Endodermal cell (in vitro differentiated cells): ENCODE data around the gene KCTD21. TPM values are rescaled to one million over a fixed set of nuclear protein-coding genes. Genes with fewer than 3 reads are reported as not detected.

Experiments used
- DNase-seq: peaks from one replicate; pipeline ENCODE4 v3.0.0-alpha.2; 2017
- H3K27ac ChIP-seq: 2 replicates; pipeline ENCODE4 v1.5.1; 2013; ENCODE audit warnings: mild to moderate bottlenecking, low read depth, low read length, moderate library complexity
- H3K27me3 ChIP-seq: 2 replicates; pipeline ENCODE4 v1.6.1; 2013; ENCODE audit warnings: mild to moderate bottlenecking, low read length, moderate library complexity; ENCODE audit not compliant: insufficient read depth, control insufficient read depth, poor library complexity, severe bottlenecking
- H3K36me3 ChIP-seq: 2 replicates; pipeline ENCODE4 v1.7.0; 2013; ENCODE audit warnings: mild to moderate bottlenecking, low read length, moderate library complexity; ENCODE audit not compliant: control insufficient read depth, insufficient read depth
- H3K4me1 ChIP-seq: one replicate; pipeline ENCODE4 v1.7.0; 2013; ENCODE audit warnings: low read length; ENCODE audit not compliant: control insufficient read depth, insufficient read depth
- H3K4me3 ChIP-seq: 2 replicates; pipeline ENCODE4 v1.5.1; 2013; ENCODE audit warnings: mild to moderate bottlenecking, low read length, moderate library complexity
- H3K9ac ChIP-seq: 2 replicates; pipeline ENCODE4 v1.6.1; 2013; ENCODE audit warnings: mild to moderate bottlenecking, low read length, moderate library complexity; ENCODE audit not compliant: poor library complexity, severe bottlenecking; ENCODE audit errors: extremely low read depth
- H3K9me3 ChIP-seq: 2 replicates; pipeline ENCODE4 v1.6.1; 2013; ENCODE audit warnings: mild to moderate bottlenecking, low read length, moderate library complexity; ENCODE audit not compliant: control insufficient read depth
- H3K27ac Mint-ChIP-seq: 2 replicates; pipeline ENCODE4 v1.8.0; 2020; ENCODE audit warnings: mixed read lengths
- H3K27me3 Mint-ChIP-seq: 2 replicates; pipeline ENCODE4 v1.8.0; 2021; ENCODE audit warnings: mild to moderate bottlenecking, mixed read lengths; ENCODE audit not compliant: insufficient read depth
- H3K36me3 Mint-ChIP-seq: 2 replicates; pipeline ENCODE4 v1.8.0; 2020; ENCODE audit warnings: low read depth, mixed read lengths
- H3K4me1 Mint-ChIP-seq: 2 replicates; pipeline ENCODE4 v1.8.0; 2020; ENCODE audit warnings: mixed read lengths
- H3K4me3 Mint-ChIP-seq: 2 replicates; pipeline ENCODE4 v1.8.0; 2020; ENCODE audit warnings: mild to moderate bottlenecking, moderate library complexity, mixed read lengths
- H3K9me3 Mint-ChIP-seq: 2 replicates; pipeline ENCODE4 v1.8.0; 2020; ENCODE audit warnings: mild to moderate bottlenecking, mixed read lengths
- CTCF ChIP-seq: fragments of 200-600 bp; sonication (generic); conservative IDR thresholded peaks from 2 replicates; pipeline ENCODE4 v1.5.0; 2021; ENCODE audit warnings: antibody characterized with exemption, mild to moderate bottlenecking
- WGBS, 2 experiments: methylation state at CpG; one replicate each; pipeline versions ENCODE4 v1.1.5 to v1.1.7; 2013; ENCODE audit warnings: missing lambda C conversion rate in 2 of 2, mixed read lengths in 1 of 2; ENCODE audit not compliant: insufficient coverage in 1 of 2, insufficient read length in 1 of 2; 5-methylcytosine and 5-hydroxymethylcytosine counted together
- total RNA-seq, 2 donors: library from RNA; stranded (reverse); fragmentation: NEBNext Ultra II Directional in 1 of 2; extraction: Animal tissue kit (Norgen Biotek cat#: 25700) in 1 of 2; gene quantifications; 2 replicates in 1 of 2; 3 replicates in 1 of 2; pipeline ENCODE4 v1.2.1, GENCODE V29; 2021

Gene KCTD21
- total RNA-seq, 2 donors from 2014 or later = 4.1 to 4.6 TPM

DNA sequence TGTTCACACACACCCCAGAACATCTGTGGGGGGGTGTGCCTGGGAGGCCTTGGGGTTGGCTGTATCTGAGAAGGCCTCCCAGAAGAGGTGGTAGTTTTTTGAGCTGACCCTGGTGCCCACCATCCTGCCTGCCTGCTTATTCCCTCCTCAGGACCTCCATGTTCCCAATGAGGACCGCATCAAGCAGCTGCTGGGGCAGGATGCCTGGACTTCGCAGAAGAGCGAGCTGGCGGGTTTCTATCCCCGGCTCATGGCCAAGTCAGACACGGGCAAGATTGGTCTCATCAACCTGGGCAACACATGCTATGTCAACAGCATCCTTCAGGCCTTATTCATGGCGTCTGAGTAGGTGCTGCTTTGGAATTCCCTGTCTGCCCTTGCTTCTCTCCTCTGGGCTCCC, 17.3 kb upstream of the KCTD21 start:
- Histone ChIP-seq H3K27me3 (no peaks in the 10 kb centered on the region), H3K4me1 (peaks cover 20% of the 10 kb centered on the region), H3K9ac (no peak overlapping the region), H3K9me3 (no peaks in the 10 kb centered on the region), H3K27ac (no peak overlapping the region), H3K36me3 (peaks cover 14% of the 10 kb centered on the region), H3K4me3 (no peak overlapping the region)
- TF ChIP-seq CTCF = no peak
- WGBS, 2 experiments = 94 to 97% methylated on average over 6 to 7 of the region's 7 CpGs
- peaks cover 34% of the 10 kb centered on the region for H3K36me3 Mint-ChIP-seq
- no peak for DNase-seq
- no peak overlapping the region for H3K4me3 Mint-ChIP-seq
- H3K27ac Mint-ChIP-seq = no peak overlapping the region
- no peaks in the 10 kb centered on the region for H3K27me3 Mint-ChIP-seq
- H3K4me1 Mint-ChIP-seq = peaks cover 24% of the 10 kb centered on the region
- no peaks in the 10 kb centered on the region for H3K9me3 Mint-ChIP-seq

GRCh38 chr11:78205256-78205655, 16.8 kb upstream of the KCTD21 start:
- peaks cover 29% of the 10 kb centered on the region for H3K36me3 Mint-ChIP-seq
- no peaks in the 10 kb centered on the region for H3K27me3 Mint-ChIP-seq
- Histone ChIP-seq H3K27me3 (no peaks in the 10 kb centered on the region), H3K4me1 (peaks cover 20% of the 10 kb centered on the region), H3K27ac (no peak overlapping the region), H3K36me3 (peaks cover 10% of the 10 kb centered on the region), H3K9me3 (no peaks in the 10 kb centered on the region), H3K4me3 (no peak overlapping the region), H3K9ac (no peak overlapping the region)
- H3K4me1 Mint-ChIP-seq = peaks cover 24% of the 10 kb centered on the region
- H3K9me3 Mint-ChIP-seq = no peaks in the 10 kb centered on the region
- no peak for TF ChIP-seq CTCF
- no peak for DNase-seq
- WGBS, 2 experiments = 95 to 98% methylated on average over 3 to 4 of the region's 4 CpGs
- no peak overlapping the region for H3K27ac Mint-ChIP-seq
- no peak overlapping the region for H3K4me3 Mint-ChIP-seq

- no peak overlapping the region for H3K4me3 Mint-ChIP-seq
Measured at GRCh38 chr11:78203184-78203583, 14.8 kb upstream of the KCTD21 start.

More at GRCh38 chr11:78203184-78203583, 14.8 kb upstream of the KCTD21 start:
- no peaks in the 10 kb centered on the region for H3K9me3 Mint-ChIP-seq
- H3K27me3 Mint-ChIP-seq = no peaks in the 10 kb centered on the region
- no peak for DNase-seq
- TF ChIP-seq CTCF = no peak
- H3K27ac Mint-ChIP-seq = no peak overlapping the region
- 97% methylated on average over 9 of the region's 10 CpGs for WGBS, 2 experiments
- Histone ChIP-seq H3K4me1 (peaks cover 14% of the 10 kb centered on the region), H3K9ac (no peak overlapping the region), H3K27ac (no peak overlapping the region), H3K36me3 (peaks cover 12% of the 10 kb centered on the region), H3K4me3 (no peak overlapping the region), H3K27me3 (no peaks in the 10 kb centered on the region), H3K9me3 (no peaks in the 10 kb centered on the region)
- H3K36me3 Mint-ChIP-seq = peaks cover 23% of the 10 kb centered on the region
- peaks cover 21% of the 10 kb centered on the region for H3K4me1 Mint-ChIP-seq
